OCI-LY1 (cell line): ENCODE measurements around the gene LOXL3.

ENCODE experiments used
- EZH2 ChIP-seq: fragments of 200-600 bp; sonication (generic), shearing (Covaris generic); IDR thresholded peaks from 2 replicates; pipeline ENCODE4 v1.8.0; 2017; ENCODE audit warnings: borderline replicate concordance, mixed run types, mild to moderate bottlenecking, antibody characterized with exemption, low read length, moderate library complexity, mixed read lengths
- TF ChIP-seq, protein P1 (sequence below): fragments of 200-600 bp; sonication (generic), shearing (Covaris generic); IDR thresholded peaks from 2 replicates; pipeline ENCODE4 v1.5.1; 2017; ENCODE audit warnings: mild to moderate bottlenecking, antibody characterized with exemption, low read length, moderate library complexity, mixed read lengths

- TF ChIP-seq EZH2 = no peak
- TF ChIP-seq, protein P1, sequence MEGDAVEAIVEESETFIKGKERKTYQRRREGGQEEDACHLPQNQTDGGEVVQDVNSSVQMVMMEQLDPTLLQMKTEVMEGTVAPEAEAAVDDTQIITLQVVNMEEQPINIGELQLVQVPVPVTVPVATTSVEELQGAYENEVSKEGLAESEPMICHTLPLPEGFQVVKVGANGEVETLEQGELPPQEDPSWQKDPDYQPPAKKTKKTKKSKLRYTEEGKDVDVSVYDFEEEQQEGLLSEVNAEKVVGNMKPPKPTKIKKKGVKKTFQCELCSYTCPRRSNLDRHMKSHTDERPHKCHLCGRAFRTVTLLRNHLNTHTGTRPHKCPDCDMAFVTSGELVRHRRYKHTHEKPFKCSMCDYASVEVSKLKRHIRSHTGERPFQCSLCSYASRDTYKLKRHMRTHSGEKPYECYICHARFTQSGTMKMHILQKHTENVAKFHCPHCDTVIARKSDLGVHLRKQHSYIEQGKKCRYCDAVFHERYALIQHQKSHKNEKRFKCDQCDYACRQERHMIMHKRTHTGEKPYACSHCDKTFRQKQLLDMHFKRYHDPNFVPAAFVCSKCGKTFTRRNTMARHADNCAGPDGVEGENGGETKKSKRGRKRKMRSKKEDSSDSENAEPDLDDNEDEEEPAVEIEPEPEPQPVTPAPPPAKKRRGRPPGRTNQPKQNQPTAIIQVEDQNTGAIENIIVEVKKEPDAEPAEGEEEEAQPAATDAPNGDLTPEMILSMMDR = no peak
These were observed 2.2 kb downstream of the LOXL3 start for GRCh38 chr2:74551530-74551929.
